ENCODE measurements around the gene WIPF2. TPM values are rescaled to one million over a fixed set of nuclear protein-coding genes. Genes with fewer than 3 reads are reported as not detected.
A peak's percentile ranks its signal among the peaks of the same experiment; 100 is the strongest.

The WIPF2 gene
- total and polyA plus RNA-seq, 2 of the 8 experiments (the other 6 are each of a cell fraction or from before 2014, with no cell fraction given): 6.9 to 25.3 TPM

GRCh38 chr17:40219594-40220338, 662 bp downstream of the WIPF2 start:
- H4K5ac ChIP-seq (ENCODE audit: insufficient read length, low read depth, low read length): peak overlapping the region; percentile 67
- DNase-seq (ENCODE audit: low read depth in 1 of 2, low spot score in 2 of 2) (peak; percentile 29 to 68), FAIRE-seq (no peak)
- peak overlapping the region; percentile 92 for H2BK12ac ChIP-seq (ENCODE audit: low read depth, low read length)
- H3K23me2 ChIP-seq (ENCODE audit: low read depth, low read length): peaks cover 10% of the 10 kb centered on the region; the same call in 1 of the 2 replicates
- no peak overlapping the region for H2BK20ac ChIP-seq (ENCODE audit: low read length)
- H3K9ac ChIP-seq (replicated peaks in 1 of 4; ENCODE audit: extremely low read depth in 1 of 4, low read depth in 3 of 4, low read length in 3 of 4): peak overlapping the region; percentile 61 to 91 (median 70)
- H3K4me3 ChIP-seq (ENCODE audit: extremely low read depth in 1 of 4, insufficient read depth in 2 of 4, low read depth in 3 of 4, low read length in 4 of 4): peak overlapping the region; percentile 79 to 100 (median 86)
- H2AK5ac ChIP-seq (ENCODE audit: low read depth, low read length): 0 out of 2 replicates have a peak overlapping the region, but pooled peaks have one; percentile 65
- H2AFZ ChIP-seq (ENCODE audit: low read length): peak overlapping the region; percentile 76
- H3K14ac ChIP-seq (ENCODE audit: insufficient read length): no peak overlapping the region
- peak overlapping the region; percentile 36 for H4K91ac ChIP-seq (replicated peaks; ENCODE audit: insufficient read length, low read length)
- no peak overlapping the region; the same call in 1 of the 2 replicates for H4K8ac ChIP-seq (ENCODE audit: extremely low read depth, insufficient read depth, low read length)
- 0 out of 7 replicates have a peak, but pooled peaks cover 0 to 3% (median 1%) of the 10 kb centered on the region in 4 experiments for H3K4me1 ChIP-seq (replicated peaks in 1 of 4; ENCODE audit: control insufficient read depth in 3 of 4, insufficient read depth in 4 of 4, low read length in 3 of 4)
- H2BK15ac ChIP-seq (ENCODE audit: low read length): 0 out of 2 replicates have a peak overlapping the region, but pooled peaks have one; percentile 88
- peak overlapping the region; percentile 78 to 80 for H3K4me2 ChIP-seq (ENCODE audit: insufficient read depth in 1 of 2, low read depth in 2 of 2, low read length in 2 of 2)
- H3K23ac ChIP-seq (ENCODE audit: insufficient read length): no peak overlapping the region
- H3K4ac ChIP-seq (replicated peaks; ENCODE audit: insufficient read length, low read depth, low read length): peak overlapping the region; percentile 3
- peaks cover 7 to 34% of the 10 kb centered on the region in 2 experiments for H3K79me2 ChIP-seq (ENCODE audit: control insufficient read depth in 1 of 2, insufficient read depth in 2 of 2, low read length in 2 of 2)
- H2BK5ac ChIP-seq (ENCODE audit: low read depth, low read length): peak overlapping the region; percentile 84
- ChIA-PET CTCF (ENCODE audit: partially characterized antibody) (interaction anchor here (0.6 to 3.4 kb wide), 11 partner anchors 11 to 135 kb away, joined by 3 to 21 read pairs (median 6); no protein-coding TSS in a partner anchor), POLR2A (ENCODE audit: partially characterized antibody) (interaction anchor here (0.6 to 3.0 kb wide), 16 partner anchors 10 to 1372 kb away, joined by 3 to 15 read pairs (median 5); no protein-coding TSS in a partner anchor)
- no peaks in the 10 kb centered on the region for H3K36me3 ChIP-seq (ENCODE audit: control insufficient read depth in 2 of 4, insufficient read depth in 4 of 4, low read length in 3 of 4)
- H3K79me1 ChIP-seq (ENCODE audit: low read depth, low read length): peaks cover 4% of the 10 kb centered on the region; the same call in 1 of the 2 replicates
- H3K56ac ChIP-seq (replicated peaks; ENCODE audit: insufficient read length, low read depth, low read length): peak overlapping the region; percentile 75
- H3K27ac ChIP-seq (ENCODE audit: low read depth, low read length): 0 out of 2 replicates have a peak overlapping the region, but pooled peaks have one; percentile 43
- no peaks in the 10 kb centered on the region for H3K27me3 ChIP-seq (replicated peaks in 1 of 4; ENCODE audit: control insufficient read depth in 3 of 4, extremely low read depth in 1 of 4, insufficient read depth in 3 of 4, low read length in 3 of 4)
- H3K18ac ChIP-seq (ENCODE audit: extremely low read depth, low read length): peak overlapping the region; percentile 78
- WGBS, 2 experiments (ENCODE audit: extremely low coverage in 1 of 2, insufficient coverage in 1 of 2, insufficient read length in 1 of 2, insufficient replicate concordance in 2 of 2, low coverage in 1 of 2, low lambda C conversion rate in 2 of 2, missing lambda C conversion rate in 1 of 2): 13 to 100% methylated on average over 2 to 14 of the region's 24 CpGs
- peaks cover 0 to 2% of the 10 kb centered on the region in 2 experiments for H4K20me1 ChIP-seq (replicated peaks in 1 of 2; ENCODE audit: control insufficient read depth in 1 of 2, insufficient read depth in 2 of 2, low read length in 2 of 2)
- no peak overlapping the region for H2BK120ac ChIP-seq (replicated peaks; ENCODE audit: low read depth, low read length)
- H3K9me3 ChIP-seq (ENCODE audit: insufficient read depth in 2 of 2, low read depth in 1 of 2, low read length in 1 of 2): no peaks in the 10 kb centered on the region
- peak; percentile 11; the same call in 1 of the 2 replicates for TF ChIP-seq KDM1A (IDR thresholded peaks at IDR 0.05; ENCODE audit: borderline replicate concordance, low read length)
- TF ChIP-seq SAP30 (IDR thresholded peaks at IDR 0.05; ENCODE audit: insufficient read depth, insufficient replicate concordance, low read length): peak; percentile 26
- TF ChIP-seq RAD21 (IDR thresholded peaks at IDR 0.05 in 1 of 2, conservative IDR thresholded peaks at IDR 0.05 in 1 of 2; ENCODE audit: low read depth in 2 of 2, low read length in 2 of 2): no peak
- no peak for TF ChIP-seq SP1 (IDR thresholded peaks at IDR 0.05; ENCODE audit: low read depth, low read length)
- no peak for TF ChIP-seq POLR2A (IDR thresholded peaks at IDR 0.05; ENCODE audit: control extremely low read depth in 1 of 2, low read depth in 2 of 2, low read length in 2 of 2)
- TF ChIP-seq GABPA (IDR thresholded peaks at IDR 0.05; ENCODE audit: borderline replicate concordance, insufficient read depth, low read length): no peak
- TF ChIP-seq SUZ12 (IDR thresholded peaks at IDR 0.05; ENCODE audit: low read length): no peak
- no peak for TF ChIP-seq HDAC6 (IDR thresholded peaks at IDR 0.05; ENCODE audit: low read depth, low read length)
- TF ChIP-seq EGR1 (IDR thresholded peaks at IDR 0.05; ENCODE audit: borderline replicate concordance, low read depth, low read length): no peak
- TF ChIP-seq RXRA (IDR thresholded peaks at IDR 0.05; ENCODE audit: insufficient read depth, low read depth, low read length): no peak
- peak; percentile 46; the same call in 1 of the 2 replicates for TF ChIP-seq MAX (IDR thresholded peaks at IDR 0.05)
